NB4 (cell line): Measurements from ENCODE around the gene SLC13A4.

Experiments used
- DNase-seq: peaks from one replicate; pipeline ENCODE4 v3.0.0; 2010; ENCODE audit warnings: low read depth
- H3K4me3 ChIP-seq: one replicate; pipeline ENCODE4 v1.5.1; 2011; ENCODE audit warnings: mild to moderate bottlenecking, low read depth, low read length, moderate library complexity
- MAX ChIP-seq: IDR thresholded peaks from 2 replicates; pipeline ENCODE4 v1.6.1; 2011; ENCODE audit warnings: low read depth, low read length
- MYC ChIP-seq: IDR thresholded peaks from 2 replicates; pipeline ENCODE4 v1.6.1; 2011; ENCODE audit warnings: low read depth, low read length
- POLR2A ChIP-seq: IDR thresholded peaks from 2 replicates; pipeline ENCODE4 v1.6.1; 2011; ENCODE audit warnings: mild to moderate bottlenecking; ENCODE audit not compliant: insufficient read length; ENCODE audit errors: extremely low read depth
- TF ChIP-seq, protein P1 (sequence below): IDR thresholded peaks from one replicate; pipeline ENCODE4 v1.5.1; 2012; ENCODE audit warnings: low read depth, low read length

SLC13A4 gene

GRCh38 chr7:135666846-135667245 is 61.1 kb downstream of the SLC13A4 start:
- peak; percentile 48 for DNase-seq
- TF ChIP-seq MYC (no peak), MAX (no peak), POLR2A (no peak)
- TF ChIP-seq, protein P1, sequence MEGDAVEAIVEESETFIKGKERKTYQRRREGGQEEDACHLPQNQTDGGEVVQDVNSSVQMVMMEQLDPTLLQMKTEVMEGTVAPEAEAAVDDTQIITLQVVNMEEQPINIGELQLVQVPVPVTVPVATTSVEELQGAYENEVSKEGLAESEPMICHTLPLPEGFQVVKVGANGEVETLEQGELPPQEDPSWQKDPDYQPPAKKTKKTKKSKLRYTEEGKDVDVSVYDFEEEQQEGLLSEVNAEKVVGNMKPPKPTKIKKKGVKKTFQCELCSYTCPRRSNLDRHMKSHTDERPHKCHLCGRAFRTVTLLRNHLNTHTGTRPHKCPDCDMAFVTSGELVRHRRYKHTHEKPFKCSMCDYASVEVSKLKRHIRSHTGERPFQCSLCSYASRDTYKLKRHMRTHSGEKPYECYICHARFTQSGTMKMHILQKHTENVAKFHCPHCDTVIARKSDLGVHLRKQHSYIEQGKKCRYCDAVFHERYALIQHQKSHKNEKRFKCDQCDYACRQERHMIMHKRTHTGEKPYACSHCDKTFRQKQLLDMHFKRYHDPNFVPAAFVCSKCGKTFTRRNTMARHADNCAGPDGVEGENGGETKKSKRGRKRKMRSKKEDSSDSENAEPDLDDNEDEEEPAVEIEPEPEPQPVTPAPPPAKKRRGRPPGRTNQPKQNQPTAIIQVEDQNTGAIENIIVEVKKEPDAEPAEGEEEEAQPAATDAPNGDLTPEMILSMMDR = no peak
- no peak overlapping the region for H3K4me3 ChIP-seq

GRCh38 chr7:135666156-135666555 is 61.8 kb downstream of the SLC13A4 start:
- no peak for TF ChIP-seq MAX
- TF ChIP-seq POLR2A = no peak
- no peak for TF ChIP-seq MYC
- TF ChIP-seq, protein P1 = no peak
- no peak overlapping the region for H3K4me3 ChIP-seq
- no peak for DNase-seq

- no peak overlapping the region for H3K4me3 ChIP-seq
- no peak for DNase-seq
- TF ChIP-seq MYC (no peak), POLR2A (no peak), MAX (no peak)
- TF ChIP-seq, protein P1 = no peak
Measured at GRCh38 chr7:135665042-135665441, 62.9 kb downstream of the SLC13A4 start.

- H3K4me3 ChIP-seq = peak overlapping the region; percentile 21
- DNase-seq = peak; percentile 29
- no peak for TF ChIP-seq MAX
- TF ChIP-seq POLR2A = no peak
- no peak for TF ChIP-seq MYC
- TF ChIP-seq, protein P1 = no peak
Measured at GRCh38 chr7:135664046-135664589, 63.9 kb downstream of the SLC13A4 start.

GRCh38 chr7:135662373-135663114 is 65.4 kb downstream of the SLC13A4 start, which contains the start of gene STMP1:
TSS of gene STMP1 (plus strand) at chr7:135662514.
- peak; percentile 99 for DNase-seq
- peak; percentile 90 for TF ChIP-seq MYC
- peak; percentile 80 for TF ChIP-seq MAX
- TF ChIP-seq POLR2A = peak; percentile 94
- TF ChIP-seq, protein P1 = peak; percentile 52
- peak within 1 kb of the TSS; percentile 76 for H3K4me3 ChIP-seq

DNA sequence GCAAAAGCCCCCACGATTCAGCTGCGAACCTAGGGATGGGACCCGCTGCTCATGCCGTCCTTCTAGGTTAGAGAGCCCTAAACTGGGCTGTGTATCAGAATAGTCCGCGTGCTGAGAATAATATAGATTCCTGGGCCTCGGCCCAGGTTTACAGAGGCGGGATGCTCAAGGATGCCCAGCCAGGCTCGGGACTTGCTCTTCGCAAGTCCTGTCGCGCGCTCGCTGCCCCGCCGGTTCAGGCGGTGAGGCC is 65.9 kb downstream of the SLC13A4 start:
- peak overlapping the region; percentile 65 for H3K4me3 ChIP-seq
- no peak for DNase-seq
- TF ChIP-seq, protein P1 = no peak
- TF ChIP-seq POLR2A = no peak
